HG03521 (cell line): ENCODE measurements around the gene TMEM273.

Experiments
- ATAC-seq: cut with Tn5 transposase; IDR thresholded peaks from one replicate; pipeline ENCODE4 v1.9.1; 2021; ENCODE audit warnings: mild to moderate bottlenecking, moderate library complexity; ENCODE audit not compliant: unreplicated experiment

TMEM273 gene

DNA sequence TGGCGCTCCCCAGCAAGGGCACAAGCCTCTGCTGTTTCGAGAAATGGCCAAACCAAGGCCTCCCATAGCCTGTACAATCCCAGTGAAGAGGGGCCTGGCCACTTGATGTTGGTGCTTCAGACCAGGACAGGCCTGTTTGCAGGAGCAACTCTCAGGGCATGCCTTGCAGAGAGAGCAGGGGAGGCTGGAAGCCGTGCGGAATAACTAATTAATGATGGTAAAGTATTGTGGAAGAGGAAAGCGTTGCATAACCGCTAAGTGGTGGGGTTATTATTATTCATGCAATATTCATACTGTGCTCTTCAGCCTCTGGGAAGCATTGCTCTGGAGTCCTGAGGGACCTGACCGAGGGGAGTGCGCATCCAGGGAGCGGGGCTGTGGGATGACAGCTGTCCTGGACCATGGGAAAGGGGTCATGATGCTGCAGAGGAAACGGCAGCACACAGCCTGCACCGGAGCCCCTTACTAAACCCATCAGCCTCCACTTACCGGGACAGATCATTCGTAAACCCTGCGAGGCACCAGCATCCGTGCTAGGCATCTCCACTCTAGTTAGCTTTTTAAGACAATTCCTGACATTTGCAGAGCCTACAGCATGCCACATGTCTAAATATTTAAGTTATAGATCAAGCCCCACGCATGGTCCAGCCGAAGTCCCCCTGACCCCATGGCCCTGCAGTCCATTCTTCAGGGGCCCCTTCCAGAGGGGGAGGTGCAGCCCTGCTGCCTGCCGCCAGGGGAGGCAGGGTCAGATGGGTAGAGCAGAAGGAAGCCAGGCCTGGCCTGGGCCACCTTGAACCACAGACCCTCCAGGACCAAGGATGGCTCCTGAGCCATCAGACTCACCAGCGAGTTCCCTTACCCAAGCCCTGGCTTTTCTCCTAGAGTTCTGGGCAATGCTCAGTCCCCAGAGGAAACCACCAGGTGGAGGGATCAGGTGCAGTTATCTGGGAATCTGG lies 11.6 kb downstream of the TMEM273 start:
- no peak for ATAC-seq

- ATAC-seq = no peak
These were observed 12.4 kb downstream of the TMEM273 start for GRCh38 chr10:49175587-49176309.

DNA sequence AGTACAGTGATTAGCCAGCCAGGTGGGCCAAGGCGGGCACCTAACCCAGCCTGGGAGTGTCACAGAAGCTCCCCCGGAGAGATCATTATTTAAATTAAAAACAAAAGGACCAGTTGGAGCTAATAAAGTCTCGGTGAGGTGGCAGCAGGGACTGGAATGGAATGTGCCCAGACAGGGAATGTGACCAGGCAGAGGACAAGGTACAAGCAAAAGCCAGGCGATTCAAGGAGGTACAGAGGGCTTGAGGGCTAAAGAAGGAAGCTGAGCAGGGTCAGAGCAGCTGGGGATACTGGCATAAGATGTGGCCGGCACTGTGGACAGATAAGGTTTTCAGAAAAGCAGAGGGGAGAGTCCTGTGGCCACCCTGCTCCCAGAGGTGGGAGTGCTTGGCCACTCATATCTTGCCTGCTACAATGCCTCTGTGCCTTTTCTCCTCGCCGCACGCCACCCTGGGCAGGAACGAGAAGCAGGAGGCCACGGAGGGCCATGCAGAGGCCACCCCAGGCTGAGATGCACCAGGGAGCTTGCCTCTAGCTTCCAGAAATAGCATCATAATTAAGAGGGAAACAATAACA lies 13.2 kb downstream of the TMEM273 start:
- no peak for ATAC-seq

- no peak for ATAC-seq
These were observed 13.8 kb downstream of the TMEM273 start for GRCh38 chr10:49174261-49174925.

DNA sequence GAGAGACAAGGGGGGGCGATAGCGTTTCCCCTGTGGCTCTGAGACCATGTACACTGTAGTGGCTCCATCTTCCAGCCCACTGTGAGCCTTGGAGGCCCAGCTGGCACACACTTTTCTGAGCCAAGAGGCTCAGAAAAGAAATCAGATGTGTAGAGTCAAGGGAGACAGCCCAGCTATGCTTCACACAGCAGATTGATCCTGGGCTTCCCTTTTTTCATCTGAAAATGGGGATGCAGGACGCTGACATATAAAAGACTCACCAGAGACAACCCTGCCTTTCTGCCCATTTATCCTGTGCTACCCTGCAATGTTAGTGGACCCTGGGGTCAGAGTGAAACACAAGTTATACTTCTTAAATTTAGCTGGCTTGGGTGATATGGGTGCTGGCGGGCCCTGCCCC lies 14.3 kb downstream of the TMEM273 start:
- ATAC-seq = no peak

- no peak for ATAC-seq
These were observed 14.9 kb downstream of the TMEM273 start for GRCh38 chr10:49173201-49173772.

- ATAC-seq = no peak
These were observed 15.4 kb downstream of the TMEM273 start for GRCh38 chr10:49172777-49173132.

- no peak for ATAC-seq
These were observed 16.0 kb downstream of the TMEM273 start for GRCh38 chr10:49172061-49172776.

DNA sequence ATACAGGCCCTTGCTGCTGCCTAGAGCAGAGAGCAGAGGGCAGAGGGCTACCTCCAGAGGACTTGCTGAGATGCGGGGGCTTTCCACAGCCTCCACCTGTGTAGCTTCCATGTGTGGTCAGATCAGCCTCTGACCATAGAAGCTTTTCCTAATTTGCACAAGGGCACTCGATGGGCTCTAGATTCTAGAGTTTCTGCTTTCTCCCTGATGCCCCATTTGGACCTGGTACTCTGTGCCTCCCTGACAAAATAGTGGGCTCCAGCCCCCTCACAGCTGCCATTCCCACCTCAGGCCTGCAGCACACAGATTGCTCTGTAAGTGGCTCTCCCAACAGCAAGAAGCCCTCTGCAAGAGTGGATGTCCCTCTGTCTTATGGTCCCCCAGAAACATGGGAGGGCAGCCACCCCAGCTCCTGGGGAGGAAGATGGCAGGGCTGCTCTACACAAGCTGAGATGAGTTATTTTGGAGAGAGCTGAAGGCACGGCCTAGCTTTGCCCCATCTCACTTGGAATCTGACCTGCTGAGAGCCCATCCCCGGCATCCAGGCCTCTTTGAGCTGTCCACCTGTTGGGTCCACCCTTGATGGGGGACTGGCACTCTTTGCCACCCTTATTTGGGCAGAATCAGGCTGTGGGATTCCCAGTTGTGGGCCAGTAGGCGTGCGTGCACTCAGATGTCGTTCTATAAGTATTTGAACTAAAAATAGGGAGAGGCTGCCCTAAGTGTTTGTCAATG lies 16.7 kb downstream of the TMEM273 start:
- no peak for ATAC-seq

- no peak for ATAC-seq
These were observed 17.4 kb downstream of the TMEM273 start for GRCh38 chr10:49170632-49171325.

DNA sequence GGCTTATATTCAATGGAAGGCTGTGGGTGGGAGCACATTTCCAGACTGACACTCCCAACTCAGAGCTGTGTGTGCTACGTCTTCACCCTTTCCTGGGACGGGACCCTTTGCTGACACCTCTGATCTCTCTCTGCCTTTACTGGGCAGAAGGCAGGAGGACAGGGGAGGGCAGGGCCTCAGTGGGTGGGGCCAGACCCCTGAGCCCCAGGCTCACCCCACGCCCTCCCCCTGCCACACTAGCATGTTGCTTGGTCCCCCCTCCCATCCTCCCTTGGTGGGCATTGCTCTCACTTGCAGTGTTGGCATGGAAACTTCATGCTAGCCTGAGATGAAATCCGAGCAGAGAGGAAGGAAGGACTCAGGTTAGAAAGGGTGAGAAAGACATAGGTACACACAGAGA lies 18.4 kb downstream of the TMEM273 start:
- no peak for ATAC-seq

GRCh38 chr10:49168831-49169500 lies 19.2 kb downstream of the TMEM273 start:
- no peak for ATAC-seq

DNA sequence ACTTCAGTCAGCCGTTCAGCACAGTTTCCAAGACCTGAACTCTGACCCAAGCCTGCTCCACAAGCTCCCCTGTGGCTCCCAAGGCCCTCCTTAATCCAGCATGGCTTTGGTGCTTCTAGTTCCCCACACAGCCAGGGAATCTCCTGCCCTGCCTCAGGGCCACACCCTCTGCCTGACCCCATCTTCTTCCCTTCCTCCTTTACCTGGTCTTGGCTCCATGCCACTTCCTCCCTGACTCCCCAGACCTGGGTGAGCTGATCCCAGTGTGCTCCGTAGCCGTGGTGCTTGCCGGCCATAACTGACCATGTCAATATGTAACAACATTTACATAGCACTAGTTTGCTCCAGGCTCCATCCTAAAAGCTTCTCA lies 20.0 kb downstream of the TMEM273 start:
- ATAC-seq = no peak

- no peak for ATAC-seq
These were observed 20.6 kb downstream of the TMEM273 start for GRCh38 chr10:49167425-49168170.

GRCh38 chr10:49166484-49167400 lies 21.4 kb downstream of the TMEM273 start:
- no peak for ATAC-seq

- no peak for ATAC-seq
These were observed 22.2 kb downstream of the TMEM273 start for GRCh38 chr10:49165821-49166483.
